Naive thymus-derived CD8-positive, alpha-beta T cell (primary cell): ENCODE results near the gene RAD51B. TPM values are rescaled to one million over a fixed set of nuclear protein-coding genes. Genes with fewer than 3 reads are reported as not detected.
A peak's percentile ranks its signal among the peaks of the same experiment; 100 is the strongest.

Experiments
- ATAC-seq, 2 donors: fragments of 150-1000 bp; cut with Tn5 transposase in 1 of 2; sonication (Bioruptor Pico), chemical (Tn5 transposase) in 1 of 2; 1 replicate in 1 of 2; 2 replicates in 1 of 2; pipeline ENCODE4 v1.10.0; 2021; ENCODE audit warnings: mild to moderate bottlenecking in 2 of 2, moderate library complexity in 2 of 2
- POLR2A ChIA-PET: fragments of 350-600 bp; sonication (Branson Sonifier 250); formaldehyde crosslinking; loops from one replicate; lab custom pipeline; 2021; ENCODE audit warnings: antibody characterized with exemption; lab: Charles Lee
- DNase-seq, 10 donors: peaks; one replicate each; pipeline versions ENCODE4 v3.0.0 to v3.0.0-alpha.2; 2020 to 2022
- H3K27ac Mint-ChIP-seq, 10 donors: one replicate each; pipeline ENCODE4 v1.8.0; 2020 to 2022; ENCODE audit warnings: mild to moderate bottlenecking in 10 of 10, mixed read lengths in 10 of 10, moderate library complexity in 4 of 10, inconsistent platforms in 1 of 10
- H3K27me3 Mint-ChIP-seq, 5 donors: one replicate each; pipeline ENCODE4 v1.8.0; 2021 to 2022; ENCODE audit warnings: mixed read lengths in 5 of 5
- H3K36me3 Mint-ChIP-seq, 3 donors: one replicate each; pipeline ENCODE4 v1.8.0; 2020 to 2022; ENCODE audit warnings: mixed read lengths in 3 of 3, mild to moderate bottlenecking in 2 of 3, inconsistent platforms in 1 of 3
- H3K4me1 Mint-ChIP-seq, 4 donors: one replicate each; pipeline ENCODE4 v1.8.0; 2021 to 2022; ENCODE audit warnings: mixed read lengths in 4 of 4
- H3K4me3 Mint-ChIP-seq, 10 donors: one replicate each; pipeline ENCODE4 v1.8.0; 2020 to 2022; ENCODE audit warnings: mild to moderate bottlenecking in 10 of 10, mixed read lengths in 10 of 10, moderate library complexity in 6 of 10, inconsistent platforms in 1 of 10
- H3K9me3 Mint-ChIP-seq, 9 donors: one replicate each; pipeline ENCODE4 v1.8.0; 2020 to 2022; ENCODE audit warnings: mixed read lengths in 9 of 9, mild to moderate bottlenecking in 3 of 9, inconsistent platforms in 1 of 9, moderate library complexity in 1 of 9
- polyA plus RNA-seq, 3 donors: library from polyadenylated mRNA; unstranded; fragments of 300-500 nt; fragmentation: Illumina TruSeq; gene quantifications; one replicate each; pipeline ENCODE4 v1.2.3, GENCODE V29; 2021
- total RNA-seq, 8 experiments: library from RNA in 2 of 8; stranded (reverse) in 2 of 8; gene quantifications; one replicate each; pipeline ENCODE4 v1.2.3 and lab custom pipeline; 2021 to 2026

RAD51B gene
- total and polyA plus RNA-seq, 5 experiments from 2014 or later = 15.1 to 30.0 (median 26.4) TPM

DNA sequence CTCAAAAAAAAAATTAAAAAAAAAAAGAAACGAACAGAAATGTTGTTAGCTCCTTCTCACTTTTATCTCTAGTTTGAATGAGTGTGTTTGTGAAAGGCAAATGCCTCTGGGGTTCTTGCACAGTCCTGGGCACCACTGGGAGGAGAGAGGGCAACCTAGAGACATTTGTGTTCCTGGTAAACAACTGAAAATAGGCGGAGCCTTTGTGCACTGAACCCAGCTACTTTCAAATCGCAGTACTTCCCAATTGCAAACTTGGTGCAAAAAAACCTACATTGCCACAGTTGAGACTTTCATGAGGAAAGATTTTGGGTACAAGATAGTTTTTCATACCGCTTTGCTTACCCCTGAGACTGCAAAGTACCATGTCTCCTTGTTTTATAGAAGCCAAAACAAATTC lies 543.3 kb downstream of the RAD51B start:
- DNase-seq = no peak

DNA sequence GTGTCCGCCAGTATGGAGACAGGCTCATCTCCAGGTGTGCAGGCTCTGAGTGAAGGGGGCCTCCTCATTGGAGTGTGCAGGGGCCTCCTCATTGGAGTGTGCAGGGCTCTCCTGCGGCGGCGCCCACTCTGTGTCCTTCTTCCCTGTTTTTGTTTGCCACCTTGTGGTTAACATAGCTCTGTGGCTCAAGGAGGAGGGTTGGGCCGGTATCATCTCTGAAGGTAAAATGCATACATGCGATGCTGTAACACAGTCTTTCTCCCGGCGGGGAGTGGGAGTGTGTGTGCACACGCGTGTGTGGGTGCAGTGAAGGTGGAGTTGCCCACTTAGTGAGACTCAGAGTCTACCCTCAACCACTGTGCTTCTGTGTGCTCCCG lies 543.9 kb downstream of the RAD51B start:
- peak overlapping the region in 4 of 10 donors; percentile 26 to 50 (median 46) for H3K4me3 Mint-ChIP-seq
- H3K27me3 Mint-ChIP-seq = no peaks in the 10 kb centered on the region
- H3K27ac Mint-ChIP-seq = peak overlapping the region in 8 of 10 donors; percentile 17 to 83 (median 56)
- ATAC-seq (no peak), DNase-seq (no peak)
- peaks cover 33 to 75% (median 66%) of the 10 kb centered on the region in 4 donors for H3K4me1 Mint-ChIP-seq
- H3K36me3 Mint-ChIP-seq = no peaks in the 10 kb centered on the region
- no peaks in the 10 kb centered on the region for H3K9me3 Mint-ChIP-seq
- POLR2A ChIA-PET = interaction anchor here (0.7 to 2.0 kb wide), 2 partner anchors 11 to 68 kb away, joined by 3 to 5 read pairs; no protein-coding TSS in a partner anchor

More for the DNA sequence above, 543.3 kb downstream of the RAD51B start:
- H3K27me3 Mint-ChIP-seq = no peaks in the 10 kb centered on the region
- peaks cover 31 to 74% (median 66%) of the 10 kb centered on the region in 4 donors for H3K4me1 Mint-ChIP-seq
- peaks cover 0 to under 1% (median 0%) of the 10 kb centered on the region in 3 donors for H3K36me3 Mint-ChIP-seq
- peak overlapping the region in 8 of 10 donors; percentile 75 to 93 (median 88) for H3K27ac Mint-ChIP-seq
- ATAC-seq = no peak
- POLR2A ChIA-PET = interaction anchor here (0.7 to 2.0 kb wide), 6 partner anchors 12 to 425 kb away, joined by 3 to 9 read pairs (median 5); no protein-coding TSS in a partner anchor
- H3K9me3 Mint-ChIP-seq = no peaks in the 10 kb centered on the region
- H3K4me3 Mint-ChIP-seq = peak overlapping the region in 8 of 10 donors; percentile 9 to 69 (median 61)

- ATAC-seq (no peak), DNase-seq (no peak)
- H3K4me3 Mint-ChIP-seq = peak overlapping the region in 5 of 10 donors; percentile 9 to 50 (median 45)
- peak overlapping the region; percentile 35 to 83 (median 47) for H3K27ac Mint-ChIP-seq
- H3K4me1 Mint-ChIP-seq = peaks cover 33 to 76% (median 66%) of the 10 kb centered on the region in 4 donors
- POLR2A ChIA-PET = interaction anchor here (0.7 to 2.0 kb wide), 2 partner anchors 10 to 202 kb away, joined by 3 to 5 read pairs; no protein-coding TSS in a partner anchor
- no peaks in the 10 kb centered on the region for H3K27me3 Mint-ChIP-seq
- no peaks in the 10 kb centered on the region for H3K36me3 Mint-ChIP-seq
- no peaks in the 10 kb centered on the region for H3K9me3 Mint-ChIP-seq
Observed at GRCh38 chr14:68363843-68364767, 544.5 kb downstream of the RAD51B start.

- H3K27me3 Mint-ChIP-seq = no peaks in the 10 kb centered on the region
- peak overlapping the region in 2 of 10 donors; percentile 9 to 13 for H3K4me3 Mint-ChIP-seq
- H3K36me3 Mint-ChIP-seq = no peaks in the 10 kb centered on the region
- ATAC-seq (no peak), DNase-seq (no peak)
- H3K9me3 Mint-ChIP-seq = no peaks in the 10 kb centered on the region
- peaks cover 27 to 76% (median 66%) of the 10 kb centered on the region in 4 donors for H3K4me1 Mint-ChIP-seq
- H3K27ac Mint-ChIP-seq = peak overlapping the region in 8 of 10 donors; percentile 26 to 79 (median 47)
- POLR2A ChIA-PET = interaction anchor here (0.7 kb wide), 1 partner anchor 201 kb away, joined by 3 read pairs; no protein-coding TSS in a partner anchor
Observed at GRCh38 chr14:68364792-68365192, 545.2 kb downstream of the RAD51B start.

DNA sequence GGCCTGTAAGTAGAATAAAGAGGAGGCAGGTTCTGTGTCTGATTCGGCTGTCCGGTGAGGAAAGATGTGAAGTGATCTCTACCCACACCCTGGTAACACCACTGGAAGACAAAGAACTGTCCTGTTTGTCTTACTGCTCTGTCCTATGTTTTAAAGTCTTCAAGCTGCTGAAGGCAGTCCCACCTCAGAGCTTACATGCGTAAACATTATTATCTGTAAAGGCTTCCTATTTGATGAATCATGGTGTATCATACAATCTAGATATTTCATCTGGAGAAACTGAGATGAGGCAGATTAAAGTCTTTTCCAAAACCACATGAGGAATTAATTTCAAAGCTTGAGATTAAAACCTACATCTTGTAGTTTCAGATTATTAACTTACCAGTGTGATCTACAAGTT lies 545.6 kb downstream of the RAD51B start:
- no peak for DNase-seq
- Mint-ChIP-seq H3K36me3 (no peaks in the 10 kb centered on the region), H3K27ac (peak overlapping the region in 7 of 10 donors; percentile 26 to 79 (median 46)), H3K4me1 (peaks cover 22 to 76% (median 62%) of the 10 kb centered on the region in 4 donors), H3K4me3 (no peak overlapping the region), H3K27me3 (no peaks in the 10 kb centered on the region), H3K9me3 (no peaks in the 10 kb centered on the region)
- POLR2A ChIA-PET = no interaction called here
- ATAC-seq = no peak

DNA sequence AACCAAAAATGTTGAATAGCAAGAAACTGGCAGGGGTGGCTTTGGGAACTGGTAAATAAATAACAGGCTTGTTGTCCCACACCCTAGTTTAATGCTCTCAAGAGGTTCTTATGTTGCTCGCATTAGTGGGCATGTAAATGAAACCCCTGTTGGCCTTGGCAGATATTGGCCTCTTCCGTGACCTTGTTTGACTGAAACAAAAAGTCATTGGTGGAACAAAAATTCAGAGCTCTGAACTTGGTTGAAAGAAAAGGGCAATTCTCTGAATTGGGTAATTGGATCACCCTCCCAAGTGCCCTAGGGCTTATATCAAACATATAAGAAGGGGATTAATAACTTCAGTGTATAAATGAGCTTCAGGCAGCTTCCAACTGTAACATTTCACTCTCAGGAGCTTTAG lies 547.1 kb downstream of the RAD51B start:
- no peak for DNase-seq
- POLR2A ChIA-PET = interaction anchor here (1.0 to 2.0 kb wide), 2 partner anchors 9 to 45 kb away, joined by 3 to 10 read pairs; no protein-coding TSS in a partner anchor
- Mint-ChIP-seq H3K27ac (peak overlapping the region in 1 of 10 donors; percentile 87), H3K27me3 (no peaks in the 10 kb centered on the region), H3K4me1 (peaks cover 20 to 73% (median 57%) of the 10 kb centered on the region in 4 donors), H3K36me3 (peaks cover 0 to 2% (median 1%) of the 10 kb centered on the region in 3 donors), H3K4me3 (no peak overlapping the region), H3K9me3 (no peaks in the 10 kb centered on the region)
- ATAC-seq = no peak

DNA sequence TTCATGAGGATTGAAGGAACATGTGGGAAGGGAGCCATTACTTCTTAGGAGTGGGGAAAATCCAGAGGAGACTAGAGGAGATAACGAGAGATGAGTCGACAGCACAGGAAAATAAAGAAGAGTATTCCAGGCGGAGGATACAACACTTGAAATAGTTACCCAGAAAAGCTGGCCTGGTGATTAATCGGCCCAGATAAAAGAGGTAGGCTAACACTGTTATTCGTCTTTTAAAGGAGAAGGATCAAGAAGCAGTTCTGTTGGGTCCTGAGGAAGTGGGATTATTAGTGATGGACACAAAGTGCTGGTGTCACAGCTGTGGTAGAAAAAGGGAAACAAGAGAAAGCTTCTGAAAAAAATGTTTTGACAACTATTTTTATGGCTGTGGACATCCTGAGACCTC lies 548.0 kb downstream of the RAD51B start:
- Mint-ChIP-seq H3K4me1 (peaks cover 25 to 81% (median 63%) of the 10 kb centered on the region in 4 donors), H3K4me3 (peak overlapping the region in 1 of 10 donors; percentile 13), H3K27ac (peak overlapping the region in 6 of 10 donors; percentile 21 to 87 (median 63)), H3K36me3 (peaks cover 0 to 9% (median 2%) of the 10 kb centered on the region in 3 donors), H3K9me3 (no peaks in the 10 kb centered on the region), H3K27me3 (no peaks in the 10 kb centered on the region)
- POLR2A ChIA-PET = interaction anchor here (1.2 to 2.0 kb wide), 4 partner anchors 8 to 428 kb away, joined by 3 to 10 read pairs (median 4); partner anchors contain the start of gene ZFP36L1
- no peak for DNase-seq
- ATAC-seq = no peak

DNA sequence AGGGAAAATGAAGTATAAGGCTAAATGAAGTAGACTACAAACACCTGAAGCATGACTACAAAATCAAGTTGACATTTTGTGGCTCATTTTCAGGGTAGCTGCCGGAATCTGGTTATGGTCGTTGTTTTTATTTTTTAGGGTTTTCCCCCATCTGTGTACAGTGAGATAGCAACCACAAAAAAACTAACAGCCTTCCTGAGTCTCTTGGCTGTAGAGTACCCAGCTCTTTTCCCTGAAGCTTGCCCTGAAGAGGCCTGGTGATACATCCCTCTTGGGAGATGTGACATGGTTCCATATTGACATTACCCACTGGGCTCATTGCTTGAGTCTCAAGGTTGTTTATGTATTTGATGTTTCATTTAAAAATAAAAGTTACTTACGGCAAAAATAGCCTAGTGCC lies 549.3 kb downstream of the RAD51B start:
- peak in 2 of 10 donors; percentile 17 to 37 for DNase-seq
- peak overlapping the region in 6 of 10 donors; percentile 12 to 66 (median 46) for H3K4me3 Mint-ChIP-seq
- peak; percentile 69 to 81 for ATAC-seq

DNA sequence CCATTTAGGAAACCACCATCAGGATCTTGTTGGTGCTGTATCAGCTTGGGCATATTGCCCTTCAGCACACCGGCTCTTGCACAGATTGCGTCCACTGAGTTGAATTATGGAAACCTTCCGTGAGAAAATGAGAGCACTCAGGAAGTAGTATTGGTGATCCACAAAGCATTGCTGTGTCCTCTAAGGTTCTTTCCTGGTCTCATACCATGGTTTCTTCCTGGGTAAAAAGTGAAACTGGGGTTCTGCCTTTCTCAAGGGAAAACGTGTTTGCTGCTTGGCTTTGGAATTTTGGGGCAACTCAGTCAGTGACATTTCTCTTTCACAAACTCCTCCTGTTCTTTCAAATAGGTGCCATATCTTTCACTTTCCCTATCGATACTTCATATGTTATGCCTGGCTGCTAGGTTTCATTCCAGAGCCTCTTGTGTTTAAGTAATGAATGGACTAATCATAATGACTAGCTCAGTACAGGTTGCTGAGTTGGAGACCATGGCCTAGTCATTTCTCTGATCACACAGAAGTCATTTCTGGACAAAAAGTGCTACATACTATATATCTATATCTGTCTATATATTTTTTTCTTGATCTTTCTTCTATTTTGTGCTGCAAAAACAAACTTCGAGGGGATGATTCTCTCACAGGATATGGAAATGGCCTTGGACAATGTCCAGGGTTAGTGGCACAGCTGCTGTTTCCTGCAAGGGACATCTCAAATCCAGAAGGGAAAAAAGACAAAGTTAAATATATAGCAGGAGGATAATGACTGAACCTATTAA lies 549.9 kb downstream of the RAD51B start:
- no peak for DNase-seq
- ATAC-seq = no peak
- Mint-ChIP-seq H3K27me3 (no peaks in the 10 kb centered on the region), H3K4me1 (peaks cover 28 to 86% (median 61%) of the 10 kb centered on the region in 4 donors), H3K4me3 (peak overlapping the region in 7 of 10 donors; percentile 0 to 73 (median 46)), H3K9me3 (peaks cover 0 to 2% (median 0%) of the 10 kb centered on the region in 9 donors), H3K27ac (peak overlapping the region in 7 of 10 donors; percentile 25 to 87 (median 80)), H3K36me3 (peaks cover 0 to 9% (median 2%) of the 10 kb centered on the region in 3 donors)
- POLR2A ChIA-PET = interaction anchor here (0.6 to 2.2 kb wide), 7 partner anchors 13 to 426 kb away, joined by 3 to 9 read pairs (median 4); no protein-coding TSS in a partner anchor

More for the DNA sequence above, 549.3 kb downstream of the RAD51B start:
- H3K27me3 Mint-ChIP-seq = no peaks in the 10 kb centered on the region
- peaks cover 0 to 2% (median 0%) of the 10 kb centered on the region in 9 donors for H3K9me3 Mint-ChIP-seq
- peaks cover 0 to 9% (median 2%) of the 10 kb centered on the region in 3 donors for H3K36me3 Mint-ChIP-seq
- H3K4me1 Mint-ChIP-seq = peaks cover 27 to 81% (median 59%) of the 10 kb centered on the region in 4 donors
- POLR2A ChIA-PET = interaction anchor here (1.0 to 2.2 kb wide), 5 partner anchors 14 to 426 kb away, joined by 3 to 9 read pairs (median 5); partner anchors contain the start of gene ZFP36L1
- peak overlapping the region in 9 of 10 donors; percentile 13 to 87 (median 47) for H3K27ac Mint-ChIP-seq

DNA sequence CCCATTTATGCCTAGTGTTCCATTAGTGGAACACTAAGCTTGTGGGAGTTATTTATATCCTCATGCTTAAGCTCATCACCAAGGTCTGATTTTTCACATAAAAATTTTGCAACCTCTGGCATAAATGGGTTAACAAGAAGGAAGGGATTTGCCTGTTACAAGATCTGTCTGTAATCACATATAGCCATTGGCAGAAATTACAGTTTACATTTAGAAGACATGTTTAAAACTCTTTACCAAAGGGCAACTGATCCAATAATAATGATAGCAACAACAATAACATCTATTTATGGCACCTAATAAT lies 550.4 kb downstream of the RAD51B start:
- Mint-ChIP-seq H3K4me3 (no peak overlapping the region), H3K27ac (peak overlapping the region in 2 of 10 donors; percentile 19 to 87), H3K36me3 (peaks cover 0 to 9% (median 2%) of the 10 kb centered on the region in 3 donors), H3K27me3 (no peaks in the 10 kb centered on the region), H3K9me3 (peaks cover 0 to 2% (median 0%) of the 10 kb centered on the region in 9 donors), H3K4me1 (peaks cover 27 to 86% (median 62%) of the 10 kb centered on the region in 4 donors)
- ATAC-seq (no peak), DNase-seq (no peak)
- POLR2A ChIA-PET = interaction anchor here (0.6 to 2.2 kb wide), 4 partner anchors 13 to 101 kb away, joined by 3 to 9 read pairs (median 4); no protein-coding TSS in a partner anchor

DNA sequence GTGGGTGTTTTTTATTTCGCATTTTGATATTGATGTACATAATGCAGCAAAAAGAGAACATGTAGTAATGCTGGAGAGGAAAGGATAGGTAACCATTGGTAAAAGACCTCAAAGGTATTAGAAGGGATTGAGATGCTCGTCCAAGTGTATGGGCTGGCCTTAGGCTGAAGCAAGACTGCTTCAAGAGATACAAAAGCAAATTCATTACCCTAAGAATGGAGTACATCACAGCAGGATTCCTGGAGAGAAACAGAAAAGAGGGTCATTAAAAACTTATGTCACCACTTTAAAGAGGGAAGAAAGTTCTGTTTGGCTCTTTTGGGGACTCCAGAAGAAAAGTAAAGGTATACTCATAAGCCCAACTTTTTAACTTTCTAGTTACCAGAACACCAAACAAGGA lies 552.8 kb downstream of the RAD51B start:
- Mint-ChIP-seq H3K4me3 (no peak overlapping the region), H3K27me3 (no peaks in the 10 kb centered on the region), H3K4me1 (peaks cover 38 to 91% (median 77%) of the 10 kb centered on the region in 4 donors), H3K9me3 (peaks cover 0 to 2% (median 0%) of the 10 kb centered on the region in 9 donors), H3K36me3 (peaks cover 0 to 9% (median 2%) of the 10 kb centered on the region in 3 donors), H3K27ac (peak overlapping the region in 7 of 10 donors; percentile 11 to 66 (median 35))
- POLR2A ChIA-PET = interaction anchor here (1.8 kb wide), 1 partner anchor 417 kb away, joined by 4 read pairs; no protein-coding TSS in a partner anchor
- DNase-seq (no peak), ATAC-seq (no peak)
